GM10248 (cell line): ENCODE data around the gene TRIM41.

Experiments used
- CTCF ChIA-PET: fragments of 300-600 bp; sonication (Branson Sonifier 250); formaldehyde crosslinking; extraction: SDS; loops from one replicate; lab custom pipeline; 2021; ENCODE audit warnings: antibody characterized with exemption; lab: Yijun Ruan, JAX
- POLR2A ChIA-PET: fragments of 350-650 bp; sonication (Branson Sonifier 250); formaldehyde crosslinking; extraction: SDS; loops from one replicate; lab custom pipeline; 2020; ENCODE audit warnings: antibody characterized with exemption; lab: Yijun Ruan, JAX
- DNase-seq: peaks from one replicate; pipeline ENCODE4 v3.0.0; 2012; ENCODE audit errors: extremely low spot score
- CTCF ChIP-seq: IDR thresholded peaks from 2 replicates; pipeline ENCODE4 v1.5.1; 2012; ENCODE audit warnings: mild to moderate bottlenecking, low read depth; ENCODE audit errors: extremely low read depth, missing control alignments, control extremely low read depth

The TRIM41 gene

DNA sequence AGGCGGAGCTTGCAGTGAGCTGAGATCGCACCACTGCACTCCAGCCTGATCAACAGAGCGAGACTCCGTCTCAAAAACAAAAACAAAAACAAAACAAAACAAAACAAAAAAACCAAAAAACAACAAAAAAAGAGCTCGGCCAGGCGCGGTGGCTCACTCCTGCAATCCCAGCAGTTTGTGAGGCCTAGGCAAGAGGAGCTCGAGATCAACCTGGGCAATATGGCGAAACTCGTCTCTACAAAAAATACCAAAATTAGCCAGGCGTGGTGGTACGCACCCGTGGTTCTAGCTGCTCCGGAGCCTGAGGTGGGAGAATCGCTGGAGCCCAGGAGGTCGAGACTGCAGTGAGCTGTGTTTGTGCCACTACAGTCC, 38.2 kb upstream of the TRIM41 start:
- ChIA-PET CTCF (interaction anchor here (0.6 to 4.0 kb wide), 22 partner anchors 9 to 401 kb away, joined by 3 to 42 read pairs (median 4); partner anchors contain the start of genes RACK1 and TRIM52), POLR2A (no interaction called here)
- no peak for TF ChIP-seq CTCF
- no peak for DNase-seq

- POLR2A ChIA-PET, result no interaction called here
- no peak for DNase-seq
- TF ChIP-seq CTCF, result no peak
- CTCF ChIA-PET, result interaction anchor here (0.9 to 4.0 kb wide), 13 partner anchors 9 to 401 kb away, joined by 3 to 42 read pairs (median 7); partner anchors contain the start of genes RACK1 and TRIM52
These were observed 37.5 kb upstream of the TRIM41 start for GRCh38 chr5:181185560-181185959.

DNA sequence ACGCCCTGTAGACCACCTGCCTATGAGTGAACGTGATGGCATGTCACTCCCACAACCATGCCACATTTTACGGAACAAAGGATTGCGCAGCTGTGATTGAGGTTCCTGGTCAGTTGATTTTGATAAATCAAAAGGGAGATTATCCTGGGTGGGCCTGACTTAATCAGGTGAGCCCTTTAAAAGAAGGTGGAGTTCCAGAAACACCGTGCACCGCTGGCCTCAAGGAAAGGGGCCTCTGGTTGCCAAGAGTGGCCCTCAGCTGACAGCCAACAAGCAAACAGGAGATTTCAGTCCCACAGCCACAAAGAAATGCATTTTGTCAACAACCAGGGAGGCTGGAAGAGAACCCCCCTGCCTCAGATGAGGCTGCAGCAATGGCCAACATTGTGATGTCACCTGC, 37.1 kb upstream of the TRIM41 start:
- DNase-seq, result no peak
- no peak for TF ChIP-seq CTCF
- ChIA-PET CTCF (interaction anchor here (1.5 to 4.0 kb wide), 4 partner anchors 13 to 402 kb away, joined by 4 to 42 read pairs (median 16); no protein-coding TSS in a partner anchor), POLR2A (no interaction called here)

DNA sequence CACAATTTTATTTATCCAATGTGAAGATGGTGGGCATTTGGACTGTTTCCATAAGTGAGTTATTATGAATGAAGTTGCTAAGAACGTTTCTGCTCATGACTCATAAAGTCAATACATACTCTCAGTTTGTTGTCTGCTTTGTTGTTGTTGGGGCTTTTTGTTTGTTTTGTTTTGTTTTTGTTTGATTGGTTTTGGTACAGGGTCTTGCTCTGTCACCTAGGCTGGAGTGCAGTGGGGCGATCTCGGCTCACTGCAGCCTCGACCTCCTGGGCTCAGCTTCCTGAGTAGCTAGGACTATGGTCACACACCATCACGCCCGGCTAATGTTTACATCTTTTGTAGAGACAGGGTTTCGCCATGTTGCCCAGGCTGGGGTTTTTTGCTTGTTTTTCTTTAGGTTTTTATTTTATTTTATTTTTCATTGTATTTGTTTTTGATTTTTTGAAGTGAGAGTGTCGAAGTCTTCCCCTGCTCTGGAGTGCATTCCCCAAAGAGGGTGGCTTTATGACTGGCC, 36.0 kb upstream of the TRIM41 start:
- DNase-seq, result no peak
- CTCF ChIA-PET, result interaction anchor here (1.6 to 9.1 kb wide), 3 partner anchors 11 to 18 kb away, joined by 7 to 109 read pairs (median 27); partner anchors contain the start of gene TRIM7
- no peak for TF ChIP-seq CTCF
- POLR2A ChIA-PET, result interaction anchor here (0.7 kb wide), 1 partner anchor 1339 kb away, joined by 3 read pairs; no protein-coding TSS in a partner anchor

DNA sequence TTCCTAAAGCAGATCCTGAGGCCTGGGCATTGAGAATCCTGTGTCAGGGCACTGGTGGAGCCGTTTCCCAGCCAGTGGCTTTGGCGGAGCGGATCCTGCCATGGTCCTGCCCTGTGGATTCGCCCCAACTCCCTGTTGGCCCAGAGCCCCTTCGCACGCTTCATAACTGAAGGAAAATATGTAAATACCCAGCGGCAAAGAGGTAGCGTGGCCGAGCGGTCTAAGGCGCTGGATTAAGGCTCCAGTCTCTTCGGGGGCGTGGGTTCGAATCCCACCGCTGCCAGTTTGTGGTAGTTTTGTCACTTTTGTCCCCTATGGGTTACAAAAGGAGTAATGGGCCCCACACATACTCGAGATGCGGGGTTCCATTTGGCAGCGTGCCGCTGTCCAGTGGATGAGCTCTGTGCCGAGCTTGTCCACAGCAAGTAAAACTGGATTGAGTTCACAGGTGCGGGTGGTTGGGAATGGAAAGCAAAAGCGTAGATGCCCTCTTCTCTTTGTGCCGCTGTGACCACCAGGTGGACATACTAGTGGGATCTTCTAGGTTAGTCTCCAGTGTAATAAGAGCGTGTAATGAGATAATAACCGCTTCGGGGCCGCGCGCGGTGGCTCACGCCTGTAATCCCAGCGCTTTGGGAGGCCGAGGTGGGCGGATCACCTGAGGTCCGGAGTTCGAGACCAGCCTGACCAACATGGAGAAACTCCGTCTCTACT, 35.4 kb upstream of the TRIM41 start:
- no peak for TF ChIP-seq CTCF
- ChIA-PET POLR2A (interaction anchor here (0.7 kb wide), 2 partner anchors 35 to 1340 kb away, joined by 3 to 4 read pairs; no protein-coding TSS in a partner anchor), CTCF (interaction anchor here (1.6 to 9.1 kb wide), 3 partner anchors 10 to 17 kb away, joined by 7 to 109 read pairs (median 27); partner anchors contain the start of gene TRIM7)
- DNase-seq, result no peak

GRCh38 chr5:181188700-181189362, 34.2 kb upstream of the TRIM41 start:
- POLR2A ChIA-PET, result interaction anchor here (1.4 to 2.2 kb wide), 2 partner anchors 18 to 55 kb away, joined by 3 to 8 read pairs; no protein-coding TSS in a partner anchor
- DNase-seq, result no peak

More at GRCh38 chr5:181188700-181189362, 34.2 kb upstream of the TRIM41 start:
- TF ChIP-seq CTCF, result no peak
- CTCF ChIA-PET, result interaction anchor here (0.8 to 9.1 kb wide), 5 partner anchors 16 to 57 kb away, joined by 3 to 109 read pairs (median 3); partner anchors contain the start of gene TRIM7
